ENCODE results near the gene IGF2BP3.

Gene IGF2BP3

DNA sequence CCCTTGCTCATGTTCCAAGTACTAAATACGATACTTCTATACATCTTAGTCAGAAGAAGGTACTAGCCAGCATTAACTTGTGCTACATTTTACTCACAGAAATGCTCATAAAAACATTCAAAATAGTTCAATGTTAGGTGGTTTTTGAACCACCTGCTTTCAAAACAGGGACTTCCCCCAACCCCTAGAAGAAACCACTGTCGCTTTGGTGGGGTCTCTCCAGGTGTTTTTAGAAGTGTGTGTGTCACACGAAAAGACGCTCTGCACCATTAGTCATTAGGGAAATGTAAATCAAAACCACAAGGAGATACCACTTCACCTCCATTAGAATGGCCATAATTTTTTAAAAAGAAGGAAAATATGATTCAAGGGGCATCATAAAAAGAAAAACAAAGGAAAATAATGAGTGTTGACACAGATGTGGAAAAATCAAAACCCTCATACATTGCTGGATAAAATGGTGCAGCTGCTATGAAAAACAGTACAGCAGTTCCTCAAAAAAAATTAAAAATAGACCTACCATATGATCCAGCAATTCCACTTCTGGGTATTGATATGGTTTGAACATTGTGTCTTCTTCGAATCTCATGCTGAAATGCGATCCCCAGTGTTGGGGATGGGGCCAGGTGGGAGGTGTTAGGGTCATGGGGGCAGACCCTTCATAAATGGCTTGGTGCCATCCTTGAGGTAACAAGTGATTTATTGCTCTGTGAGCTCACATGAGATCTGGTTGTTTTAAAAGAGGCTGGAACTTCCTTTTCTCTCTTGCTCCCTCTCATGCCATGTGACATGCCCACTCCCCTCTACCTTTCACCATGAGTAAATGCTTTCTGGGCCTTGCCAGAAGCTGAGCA, 96.9 kb downstream of the IGF2BP3 start:
- no peak for DNase-seq

DNA sequence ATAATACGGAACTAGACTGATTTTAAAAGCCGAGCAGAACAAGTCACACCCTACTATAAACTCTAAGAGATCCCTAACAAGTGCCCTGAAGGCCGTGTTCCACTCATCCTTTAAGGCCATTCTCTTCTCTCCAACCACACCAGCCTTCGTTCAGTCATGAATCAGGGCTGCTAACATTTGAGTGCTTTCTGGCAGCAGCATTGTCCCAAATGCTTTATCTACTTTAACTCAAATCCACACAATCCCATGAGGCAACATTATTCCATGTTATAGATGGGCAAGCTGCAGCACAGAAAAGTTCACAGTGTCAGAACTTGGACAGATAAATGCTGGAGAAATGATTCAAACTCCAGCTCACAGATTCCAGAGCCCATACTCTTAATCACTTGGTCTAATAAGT, 97.7 kb downstream of the IGF2BP3 start:
- no peak for DNase-seq

DNA sequence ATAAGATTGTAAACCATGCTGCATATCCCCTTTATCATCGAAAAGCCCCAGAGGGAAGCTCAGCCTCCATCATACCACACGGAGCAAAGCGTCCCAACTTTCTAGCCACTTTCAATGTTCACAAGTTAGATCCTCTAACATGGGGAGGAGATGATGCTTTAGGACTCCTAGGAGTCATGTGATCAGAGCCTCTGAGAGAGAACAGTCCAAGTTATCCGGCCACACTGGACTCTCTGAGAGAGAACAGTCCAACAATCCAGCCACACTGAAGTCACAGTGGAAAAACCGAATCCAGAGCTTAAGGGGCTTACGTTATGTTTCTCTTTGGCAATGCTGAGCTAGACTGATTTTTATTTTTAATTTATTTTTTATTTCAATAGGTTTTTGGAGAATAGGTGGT, 98.6 kb downstream of the IGF2BP3 start:
- DNase-seq, result no peak

DNA sequence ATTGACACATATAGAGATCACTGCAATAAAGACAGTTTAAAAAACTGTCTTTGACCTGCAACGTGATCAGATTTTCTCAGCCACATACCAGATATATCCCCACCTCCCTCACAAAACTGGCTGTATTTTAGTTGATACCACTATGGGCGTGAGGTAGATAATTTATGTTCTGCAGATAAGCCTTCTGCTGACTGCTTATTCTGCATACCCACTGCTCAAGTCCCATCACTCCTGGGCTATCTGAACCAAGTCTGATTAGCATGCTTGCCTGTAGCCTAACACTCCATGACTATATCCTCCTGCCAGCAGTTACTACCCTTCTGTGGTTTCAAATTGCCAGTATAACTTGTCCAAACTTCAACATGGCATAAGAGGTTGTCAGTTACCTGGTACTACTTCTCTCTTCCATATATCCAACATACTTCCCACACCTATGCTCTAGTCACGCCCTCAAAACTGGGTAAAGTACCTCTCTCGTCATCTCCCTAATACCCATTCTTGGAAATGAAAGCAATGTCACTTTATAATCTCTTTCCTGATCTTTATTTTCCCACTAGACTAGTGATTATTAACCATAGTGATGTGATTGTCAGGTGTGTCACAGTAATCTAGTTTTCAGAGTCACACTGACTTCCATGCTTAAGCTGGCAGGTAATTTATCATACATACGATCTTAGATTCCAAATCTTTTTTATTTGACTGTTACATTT, 100.4 kb downstream of the IGF2BP3 start:
- no peak for DNase-seq

DNA sequence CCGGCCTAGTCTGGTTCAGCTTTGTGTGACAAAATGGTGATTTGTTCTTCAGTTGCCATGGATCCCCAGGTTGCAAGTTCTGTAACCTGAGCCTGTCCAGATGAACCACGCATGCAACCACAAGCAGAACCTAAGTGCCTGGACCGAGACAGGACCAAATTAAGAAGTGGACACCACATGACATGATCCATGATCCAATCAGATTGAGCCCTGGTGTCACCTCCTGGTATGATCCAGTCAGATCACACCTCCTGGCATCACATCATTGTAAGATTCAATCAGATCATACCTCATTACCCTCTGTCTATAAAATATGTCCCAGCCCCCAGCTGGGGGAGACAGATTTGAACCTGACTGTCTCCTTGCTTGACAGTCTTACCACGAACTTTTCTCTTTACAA, 101.2 kb downstream of the IGF2BP3 start:
- no peak for DNase-seq

DNA sequence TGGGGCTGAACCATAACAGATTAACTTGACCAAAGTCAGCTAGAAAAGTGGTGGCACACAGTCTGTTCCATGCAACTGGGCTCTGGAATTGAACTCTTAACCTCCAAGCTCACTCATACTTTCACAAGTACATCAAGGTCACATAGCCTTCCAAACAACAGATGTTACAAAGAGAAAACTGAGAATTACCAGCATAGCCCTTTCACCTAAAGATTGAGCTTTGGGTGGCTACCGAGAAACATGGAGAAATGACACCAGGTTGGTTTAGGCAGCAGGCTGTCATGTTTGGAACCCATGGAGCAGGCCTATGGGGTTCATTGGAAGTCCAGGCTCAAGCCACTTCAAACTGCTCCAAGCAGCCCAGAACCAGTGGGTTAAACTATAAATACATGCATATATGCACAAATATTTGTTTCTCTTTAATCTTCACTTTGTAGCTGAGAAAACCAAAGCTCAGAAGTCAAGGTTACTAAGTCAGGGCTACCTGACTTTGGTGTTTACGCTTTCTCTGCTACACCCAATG, 112.1 kb downstream of the IGF2BP3 start:
- no peak for DNase-seq

DNA sequence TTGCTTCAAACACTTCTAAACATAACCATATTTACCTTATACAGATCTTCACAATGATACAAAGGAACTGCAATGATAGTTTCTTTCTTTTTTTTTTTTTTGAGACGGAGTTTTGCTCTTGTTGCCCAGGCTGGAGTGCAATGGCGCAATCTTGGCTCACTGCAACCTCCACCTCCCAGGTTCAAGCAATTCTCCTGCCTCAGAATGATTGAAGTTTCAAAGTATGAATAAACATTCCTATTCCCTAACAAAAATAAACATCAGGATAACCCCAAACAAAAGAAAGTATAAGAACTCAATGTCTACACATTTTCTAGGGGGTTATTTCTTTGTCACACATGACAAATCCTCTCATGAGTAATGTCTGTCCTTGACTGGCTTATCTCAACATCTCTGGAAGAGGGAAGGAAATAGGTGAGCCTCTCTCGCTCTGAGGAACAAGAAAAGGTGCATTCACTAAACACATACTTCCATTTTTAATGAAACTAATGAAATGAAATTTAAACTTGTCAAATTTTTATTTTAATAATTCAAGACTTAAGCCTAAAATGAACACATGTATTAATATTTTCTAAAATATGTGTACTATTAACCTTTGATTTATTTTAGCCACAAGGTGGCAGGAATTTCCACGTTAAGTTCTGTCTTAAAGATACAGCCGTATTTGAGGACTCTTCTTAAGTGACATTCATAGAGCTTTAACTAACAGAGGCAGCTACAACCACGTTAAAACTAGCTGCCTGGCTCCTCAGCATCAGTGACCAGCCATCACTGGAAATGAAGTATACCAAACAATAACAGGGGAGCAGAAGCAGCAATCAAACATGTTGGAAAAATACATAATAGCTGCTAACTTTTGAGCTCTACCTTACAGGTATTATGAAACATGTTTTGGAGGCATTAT, 112.8 kb downstream of the IGF2BP3 start:
- no peak for DNase-seq

DNA sequence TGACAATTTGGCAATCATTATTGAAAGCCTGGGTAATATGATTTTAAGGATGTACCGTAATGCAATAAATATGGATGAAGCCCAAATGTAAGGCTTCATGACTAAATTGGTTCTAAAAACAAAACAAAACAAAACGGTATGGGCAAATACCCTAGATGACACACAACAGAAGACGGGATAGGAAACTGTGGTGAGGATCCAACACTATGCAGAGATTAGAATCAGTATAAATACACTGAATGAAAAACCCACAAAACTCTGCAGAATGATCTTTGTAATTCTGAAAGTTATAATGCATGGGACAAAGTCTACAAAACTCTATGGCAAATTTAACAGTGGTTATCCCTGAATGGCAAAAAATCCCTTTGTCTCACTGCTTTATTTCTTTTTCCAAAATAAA, 113.6 kb downstream of the IGF2BP3 start:
- DNase-seq, result no peak

DNA sequence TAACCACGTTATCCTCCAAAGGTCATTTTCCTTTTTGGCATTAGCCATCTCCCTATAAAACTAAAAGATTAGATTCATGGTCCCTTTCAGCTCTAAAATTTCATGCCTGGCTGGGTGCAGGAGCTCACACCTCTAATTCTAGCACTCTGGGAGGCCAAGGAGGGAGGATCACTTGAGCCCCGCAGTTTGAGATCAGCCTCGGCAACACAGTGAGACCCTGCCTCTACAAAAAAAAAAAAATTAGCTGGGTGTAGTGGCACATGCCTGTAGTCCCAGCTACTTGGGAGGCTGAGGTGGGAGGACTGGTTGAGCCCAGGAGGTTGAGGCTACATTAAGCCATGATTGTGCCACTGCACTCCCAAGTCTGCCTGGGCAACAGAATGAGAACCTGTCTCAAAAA, 114.1 kb downstream of the IGF2BP3 start:
- no peak for DNase-seq

DNA sequence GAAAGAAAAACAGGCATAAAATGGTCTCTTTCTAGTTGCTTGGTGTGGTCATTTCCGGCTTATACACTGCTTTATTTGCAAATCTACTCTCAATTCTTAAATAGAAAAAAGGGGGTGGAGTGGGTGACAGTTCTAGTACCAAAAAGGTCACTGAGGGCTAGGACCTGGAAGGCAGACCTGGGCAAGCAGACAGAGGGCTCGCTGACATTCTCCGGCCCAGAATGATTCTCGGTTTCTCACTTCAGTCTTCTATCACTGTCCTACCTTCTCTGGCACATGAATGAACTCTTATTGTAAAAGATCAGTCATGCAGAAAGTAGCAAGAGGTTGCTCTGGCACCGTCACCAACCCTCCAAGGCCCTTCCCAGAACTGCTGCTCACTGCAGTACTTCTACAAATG, 117.1 kb downstream of the IGF2BP3 start:
- DNase-seq, result no peak

DNA sequence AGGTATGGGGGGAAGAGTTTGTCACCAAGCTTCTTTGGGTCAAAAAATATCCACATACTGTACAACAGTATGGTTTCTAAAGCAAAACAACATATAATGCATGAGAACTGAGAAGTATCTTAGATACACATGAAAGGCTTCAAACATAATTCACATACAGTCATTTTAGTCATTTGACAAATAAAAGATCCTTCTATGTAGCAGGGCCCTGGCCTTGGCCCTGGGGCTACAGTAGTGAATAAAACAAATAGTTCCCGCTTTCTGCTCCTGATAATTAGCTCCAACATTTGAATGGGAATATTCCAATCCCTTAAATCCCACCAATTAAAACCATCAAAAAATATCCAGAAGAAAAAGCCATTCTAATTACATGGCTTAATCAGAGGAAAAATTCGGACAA, 119.8 kb downstream of the IGF2BP3 start:
- no peak for DNase-seq

DNA sequence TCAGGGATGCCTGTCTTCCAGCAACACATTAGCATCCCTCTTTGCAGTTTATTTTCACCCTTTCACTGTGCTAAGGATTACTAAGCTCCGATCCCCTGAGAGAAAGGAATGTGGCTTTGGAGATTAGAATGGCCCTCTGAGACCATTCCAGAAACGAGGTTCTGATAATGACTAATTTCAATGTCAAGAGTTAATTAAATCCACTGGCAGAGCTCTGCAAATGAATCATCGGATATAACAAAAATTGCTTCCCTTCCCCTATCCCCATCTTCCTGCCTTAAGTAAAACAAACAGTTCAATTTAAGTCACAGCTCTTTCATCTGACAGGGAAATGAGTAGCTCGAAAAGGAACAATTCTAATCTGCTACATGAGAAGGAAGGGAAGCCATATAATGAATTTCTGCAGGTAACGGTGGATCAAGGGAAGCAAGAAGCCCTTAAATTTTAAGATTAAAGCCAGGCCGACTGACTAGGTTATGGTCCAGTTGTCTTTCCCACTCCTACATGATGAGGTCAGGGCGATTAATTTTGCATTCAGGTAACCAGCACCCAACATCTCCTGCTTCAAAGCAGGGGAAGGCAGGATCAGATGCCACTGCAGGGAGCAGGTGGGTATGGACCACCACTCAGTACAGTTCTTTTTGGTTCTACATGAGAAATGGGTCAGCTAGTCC, 120.7 kb downstream of the IGF2BP3 start:
- DNase-seq, result no peak

DNA sequence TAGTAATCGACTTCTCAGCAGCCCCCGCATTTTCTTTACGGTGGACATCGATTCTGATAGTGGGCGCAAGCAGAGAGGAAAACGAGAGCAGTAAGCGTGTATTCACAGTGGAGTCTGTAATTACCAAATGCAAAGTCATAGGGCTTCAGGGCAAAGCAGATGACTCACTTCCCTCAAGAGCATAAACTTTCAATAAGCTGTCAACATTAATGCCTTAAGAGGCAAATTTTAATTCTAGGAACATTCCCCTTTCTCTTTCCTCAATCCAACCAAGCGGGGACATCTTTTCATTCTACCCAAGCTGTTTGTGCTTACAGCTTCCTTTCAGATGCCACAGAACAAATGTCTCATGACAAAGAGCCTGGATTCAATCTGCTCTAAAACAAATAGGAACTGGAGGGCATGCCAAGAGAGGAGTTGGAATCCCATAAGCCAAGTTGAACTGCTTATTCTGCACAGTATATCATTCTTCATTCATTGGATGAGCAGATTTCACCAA, 122.6 kb downstream of the IGF2BP3 start:
- DNase-seq, result no peak

DNA sequence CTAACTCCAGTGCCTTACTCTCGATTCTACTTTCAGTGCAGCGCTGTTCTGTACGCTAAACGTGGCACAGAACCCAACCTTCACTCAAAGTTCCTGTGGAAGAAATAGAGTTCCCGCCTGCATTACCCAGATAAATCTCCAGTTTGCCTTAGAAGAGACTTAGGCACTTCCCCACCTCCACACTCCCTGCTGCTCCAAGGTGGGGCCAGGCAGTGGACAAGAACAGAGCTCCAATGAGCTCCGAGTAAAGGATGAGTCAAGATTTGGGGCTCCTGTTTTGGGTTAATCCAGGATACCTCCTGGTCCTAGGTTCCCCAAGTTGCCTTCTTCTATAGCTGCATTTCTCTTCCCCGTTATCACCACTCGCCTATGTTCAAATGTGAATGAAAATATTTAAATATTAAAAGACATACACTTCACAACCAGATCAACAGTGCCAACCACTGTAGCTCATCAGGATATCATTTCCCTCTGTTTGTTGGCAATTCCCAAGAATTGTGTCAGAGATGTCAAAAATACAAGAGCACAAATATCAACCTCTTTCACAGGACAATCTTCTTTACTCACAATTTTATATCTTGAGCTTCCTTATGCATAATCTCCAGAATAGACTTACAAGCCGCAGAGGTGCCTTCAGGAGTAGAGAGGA, 123.1 kb downstream of the IGF2BP3 start:
- no peak for DNase-seq

DNA sequence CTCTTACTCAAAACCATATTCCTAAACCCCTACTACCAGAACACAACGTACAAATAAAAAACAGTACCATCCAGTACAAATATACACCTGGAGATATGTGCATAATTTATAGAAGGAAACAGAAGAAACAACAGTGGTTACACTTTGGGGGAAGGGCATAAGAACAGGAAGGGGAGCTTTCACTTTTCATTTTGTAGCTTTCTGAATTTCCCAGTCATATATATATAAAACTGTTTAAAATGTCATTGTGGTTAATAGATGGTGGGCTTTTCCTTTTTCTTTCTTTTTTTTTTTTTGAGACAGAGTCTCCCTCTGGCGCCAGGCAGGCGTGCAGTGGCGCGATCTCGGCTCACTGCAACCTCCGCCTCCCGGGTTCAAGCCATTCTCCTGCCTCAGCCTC, 124.0 kb downstream of the IGF2BP3 start:
- no peak for DNase-seq

DNA sequence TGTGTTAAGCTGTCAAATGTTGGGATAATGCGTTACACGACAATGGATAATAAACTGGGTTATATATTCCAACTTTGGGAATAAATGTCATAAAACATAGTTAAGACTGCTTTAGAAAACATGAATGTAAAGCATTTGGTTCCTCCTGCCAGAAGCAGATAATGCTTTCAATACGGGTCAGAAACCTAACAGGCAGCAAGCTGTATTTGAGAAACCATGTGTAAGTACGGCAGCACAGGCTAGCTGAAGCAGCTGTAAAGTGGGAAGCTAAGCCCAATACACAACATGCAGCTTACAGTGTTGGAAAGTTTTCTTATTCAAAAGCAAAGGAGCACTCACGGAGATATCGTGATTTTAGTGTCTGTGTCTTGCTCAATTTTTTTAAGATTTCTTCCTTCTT, 124.7 kb downstream of the IGF2BP3 start:
- no peak for DNase-seq

DNA sequence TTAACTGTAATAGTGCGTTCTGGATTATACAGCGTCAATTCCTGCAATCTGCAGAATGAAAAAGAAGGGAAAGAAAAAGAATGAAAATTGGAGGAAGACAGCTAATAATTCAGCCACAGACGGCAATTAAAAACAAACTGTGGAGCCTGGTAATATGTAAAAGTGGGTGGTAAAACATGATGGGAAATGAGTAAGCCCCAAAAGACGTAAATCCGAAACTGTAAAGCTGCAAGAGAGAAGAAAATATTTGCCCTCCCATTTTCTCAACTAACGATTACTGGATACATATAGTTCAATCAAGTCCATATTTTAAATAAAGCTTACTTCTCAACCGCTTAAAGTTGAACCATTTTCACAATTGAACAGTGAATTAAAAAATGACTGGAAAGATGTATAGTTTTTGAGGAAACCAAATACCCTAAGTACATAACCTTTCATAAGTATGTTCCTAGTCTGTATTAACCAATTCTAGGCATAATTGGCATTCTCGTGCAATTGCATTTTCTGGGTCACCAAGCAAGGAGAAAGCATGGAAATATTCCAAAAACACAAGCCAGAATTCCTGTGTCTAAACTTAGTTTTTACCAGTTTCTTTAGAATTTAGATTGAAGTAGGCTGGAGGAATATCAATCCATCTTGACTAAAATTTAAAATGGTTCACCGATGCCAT, 126.3 kb downstream of the IGF2BP3 start:
- DNase-seq, result no peak

DNA sequence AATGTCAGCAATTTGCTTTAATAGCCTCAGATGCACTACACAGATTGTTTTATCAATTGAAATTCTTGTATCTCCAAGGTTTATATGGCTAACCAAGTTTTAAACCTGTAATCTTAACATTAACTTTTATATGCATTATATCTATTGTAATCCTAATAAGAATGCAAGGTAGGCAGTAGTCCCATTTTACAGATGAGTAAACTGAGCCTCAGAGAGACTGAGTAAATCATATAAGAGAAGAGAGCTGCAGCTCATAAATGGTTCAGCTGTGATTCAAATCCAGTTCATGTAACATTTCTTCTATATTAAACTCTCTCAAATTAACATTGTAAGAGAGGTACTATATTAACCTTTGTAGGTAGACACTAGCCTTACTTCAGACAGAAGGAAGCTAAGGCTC, 127.2 kb downstream of the IGF2BP3 start:
- no peak for DNase-seq

DNA sequence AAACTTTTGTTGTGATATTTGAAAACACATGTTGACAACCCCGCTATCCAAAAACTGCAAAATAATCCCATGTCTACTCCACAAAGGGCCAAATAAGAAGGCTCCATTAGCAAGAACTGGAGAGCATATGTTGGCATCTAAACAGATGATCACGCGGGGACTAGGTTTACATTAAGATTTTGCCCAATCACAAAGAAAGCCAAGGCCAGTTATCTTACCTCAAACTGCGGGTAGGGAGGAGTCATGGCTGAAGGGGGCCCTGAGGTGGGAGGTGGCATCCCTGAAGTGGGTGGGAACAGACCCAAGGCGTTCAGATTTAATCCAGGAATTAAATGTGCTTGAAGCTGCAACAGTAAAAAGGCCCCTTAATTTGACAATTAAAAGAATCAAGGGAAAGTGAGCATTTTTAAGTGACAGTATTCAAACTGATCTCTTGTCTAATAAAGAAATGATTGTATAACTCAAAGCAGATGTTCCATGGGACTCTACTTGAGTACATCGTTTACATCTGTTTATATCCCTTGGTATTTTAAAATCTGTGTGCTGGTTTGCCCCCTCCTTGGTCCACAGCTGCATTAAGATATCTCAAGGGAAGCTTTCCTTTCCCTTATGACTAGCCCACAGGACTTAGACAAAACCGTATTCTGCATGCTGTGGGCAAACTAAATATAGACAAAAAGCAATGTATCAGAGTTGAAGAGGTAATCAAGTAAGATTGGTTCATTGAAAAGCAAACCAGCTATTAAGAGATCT, 128.3 kb downstream of the IGF2BP3 start:
- DNase-seq, result no peak

DNA sequence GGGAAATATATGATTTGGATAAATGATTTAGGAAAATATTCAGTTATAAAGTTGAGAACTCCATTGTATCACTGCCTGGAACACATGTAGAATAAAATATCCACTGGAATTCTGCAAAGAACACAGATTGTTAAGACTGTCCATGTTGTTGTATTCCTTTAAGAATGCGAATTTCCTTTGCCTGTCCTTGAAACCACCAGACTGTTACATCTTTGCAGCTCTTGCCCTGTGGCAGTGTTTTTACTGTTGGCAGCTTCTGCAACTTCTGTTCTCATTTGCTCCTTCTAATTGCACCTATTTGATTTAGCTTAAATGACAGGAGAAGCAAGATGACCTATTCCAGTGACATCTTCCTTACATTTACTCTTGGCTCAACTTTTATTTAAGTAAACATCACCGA, 131.4 kb downstream of the IGF2BP3 start:
- no peak for DNase-seq

All from hippocampal formation (tissue), 2 donors.